AML-193 (cell line): ENCODE results near the gene LRPPRC.

Experiments used
- DNase-seq, 2 experiments: peaks; one replicate each; lab custom pipeline; 2025; lab: John Stamatoyannopoulos, UW

Gene LRPPRC

GRCh38 chr2:43854671-43855070 is 141.1 kb downstream of the LRPPRC start:
- no peak for DNase-seq

DNA sequence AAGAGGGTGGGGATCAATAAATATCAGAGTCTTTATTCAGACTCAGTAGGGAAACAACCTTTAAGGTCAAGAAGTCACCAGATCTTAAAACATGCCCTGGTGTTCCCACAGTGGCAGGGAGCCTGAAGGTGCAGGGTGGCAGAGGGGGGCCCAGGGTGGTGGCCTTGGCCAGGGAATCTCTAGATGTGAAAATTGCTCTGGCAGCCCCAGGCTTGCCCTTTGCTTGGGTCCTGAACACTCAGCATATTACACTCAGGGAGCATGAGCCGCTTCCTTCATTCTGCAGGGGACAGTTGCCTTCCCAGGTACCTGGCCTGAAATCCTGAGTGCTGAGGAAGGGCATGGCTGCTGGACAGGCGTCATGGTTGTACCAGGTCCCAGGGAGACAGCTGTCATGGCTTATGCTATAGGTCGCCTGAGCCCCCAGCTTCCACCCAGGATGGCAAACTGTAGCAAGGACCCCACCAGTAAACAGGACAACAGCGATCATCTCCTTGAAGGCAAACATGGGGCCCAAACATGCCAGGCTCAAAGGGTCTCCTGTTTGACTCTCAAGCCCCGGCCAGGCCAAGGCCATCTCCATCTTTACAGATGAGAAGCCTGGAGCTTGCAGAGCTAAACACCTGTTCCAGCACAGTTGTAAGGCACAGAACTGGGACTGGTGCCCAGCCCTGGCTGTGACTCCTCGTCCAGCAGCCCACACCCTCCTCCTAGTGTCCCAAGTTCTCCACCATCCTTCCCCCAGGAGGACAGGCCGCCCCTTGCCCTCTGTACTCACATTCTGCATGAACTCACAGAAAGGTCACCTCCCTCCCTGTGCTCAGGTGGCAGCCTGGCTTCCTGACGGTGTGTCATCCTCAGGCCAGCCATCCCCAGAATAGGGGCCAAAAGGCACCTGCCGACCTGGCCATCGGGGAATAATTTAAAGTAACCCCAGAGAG is 142.4 kb downstream of the LRPPRC start:
- no peak for DNase-seq

DNA sequence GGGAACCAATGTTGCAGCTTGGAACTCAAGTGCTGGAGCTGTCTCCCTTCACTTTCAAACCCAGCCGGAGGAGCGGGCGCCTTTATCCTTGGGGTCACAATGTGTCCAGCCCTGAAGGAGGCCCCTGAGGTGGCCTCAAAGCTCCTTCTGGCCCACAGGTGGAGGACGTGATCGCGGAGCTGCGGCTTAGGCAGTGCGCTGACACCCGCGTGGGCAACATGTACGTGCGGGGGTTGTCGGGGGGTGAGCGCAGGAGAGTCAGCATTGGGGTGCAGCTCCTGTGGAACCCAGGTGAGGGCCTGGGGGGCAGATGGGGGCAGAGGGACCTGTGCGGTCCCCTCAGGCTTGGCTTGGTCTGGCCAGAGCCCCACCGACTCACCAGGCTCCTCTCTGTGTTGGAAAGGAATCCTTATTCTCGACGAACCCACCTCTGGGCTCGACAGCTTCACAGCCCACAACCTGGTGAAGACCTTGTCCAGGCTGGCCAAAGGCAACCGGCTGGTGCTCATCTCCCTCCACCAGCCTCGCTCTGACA is 143.5 kb downstream of the LRPPRC start:
- DNase-seq, result no peak

DNA sequence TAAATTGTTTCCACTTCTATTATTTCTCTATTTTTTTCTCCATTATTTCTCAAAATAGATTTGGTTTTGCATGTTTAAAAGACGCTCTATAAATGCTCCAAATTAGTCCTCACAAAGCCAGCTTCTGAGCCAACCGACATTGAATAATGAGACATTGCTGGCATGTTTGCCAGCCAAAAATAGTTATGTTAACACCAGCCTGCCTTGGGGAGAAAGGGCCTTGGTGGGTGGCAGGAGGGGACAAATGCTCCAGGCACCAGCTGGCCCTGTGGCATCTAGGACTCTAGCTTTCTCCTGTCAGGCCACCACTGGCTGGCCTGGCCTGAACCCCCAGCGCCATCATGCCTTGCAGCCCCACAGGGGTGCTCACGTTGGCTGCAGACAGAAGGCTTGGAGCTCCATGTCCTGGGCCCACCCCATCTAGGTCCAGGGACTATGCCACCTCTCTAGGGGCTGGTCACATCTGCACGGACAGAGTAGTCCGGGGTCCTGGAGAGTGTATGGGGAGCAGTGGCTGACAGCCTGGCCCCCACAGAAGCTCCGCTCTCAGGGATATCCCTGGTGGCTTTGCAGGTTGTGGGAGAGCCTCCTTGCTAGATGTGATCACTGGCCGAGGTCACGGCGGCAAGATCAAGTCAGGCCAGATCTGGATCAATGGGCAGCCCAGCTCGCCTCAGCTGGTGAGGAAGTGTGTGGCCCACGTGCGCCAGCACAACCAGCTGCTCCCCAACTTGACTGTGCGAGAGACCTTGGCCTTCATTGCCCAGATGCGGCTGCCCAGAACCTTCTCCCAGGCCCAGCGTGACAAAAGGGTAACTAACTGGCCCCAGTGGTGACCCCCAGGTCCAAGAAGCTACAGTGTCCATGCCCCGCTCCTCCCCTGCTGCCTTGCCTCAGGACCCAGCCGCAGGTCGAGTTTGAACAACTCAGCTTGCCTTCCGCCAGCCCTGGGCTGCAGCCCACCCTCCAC is 144.5 kb downstream of the LRPPRC start:
- no peak for DNase-seq

DNA sequence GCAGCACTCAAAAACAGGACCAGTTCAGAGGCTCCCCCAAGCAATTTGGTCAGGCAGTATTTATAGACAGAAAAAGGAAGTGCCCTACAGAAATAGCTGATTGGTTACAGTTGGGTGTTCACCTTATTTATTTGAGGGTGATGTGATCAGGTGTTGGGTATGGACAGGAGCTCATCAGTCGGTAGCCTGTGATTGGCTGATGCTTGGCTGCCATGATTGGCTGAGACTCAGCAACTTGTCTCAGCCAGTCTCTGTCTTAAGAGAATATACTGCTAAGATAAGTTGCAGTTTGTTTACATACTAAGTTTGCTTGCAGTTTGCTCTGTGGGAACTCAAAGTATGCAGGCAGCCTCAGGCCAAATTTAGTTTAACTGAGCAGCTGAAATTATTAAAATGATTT is 147.6 kb downstream of the LRPPRC start:
- no peak for DNase-seq

GRCh38 chr2:43846140-43846793 is 149.5 kb downstream of the LRPPRC start:
- DNase-seq, result no peak

DNA sequence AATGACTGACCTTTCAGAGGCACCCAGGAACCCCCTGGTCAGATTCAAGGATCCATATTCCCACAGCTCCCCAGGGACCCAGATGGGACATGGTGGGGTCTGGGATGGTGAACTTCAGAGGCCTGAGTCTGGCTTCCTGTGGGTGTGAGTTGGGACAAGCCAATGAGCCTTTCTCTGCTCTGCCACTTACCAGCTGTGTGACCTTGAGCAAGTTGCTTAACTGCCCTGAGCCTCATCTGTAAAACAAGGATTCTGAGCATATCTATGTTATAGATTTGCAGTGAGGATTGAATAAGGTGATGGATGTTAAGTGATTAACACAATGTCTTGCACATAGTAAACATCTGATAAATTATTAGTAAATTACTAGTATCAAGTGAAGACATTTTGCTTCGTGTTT is 150.6 kb downstream of the LRPPRC start:
- DNase-seq, result no peak

DNA sequence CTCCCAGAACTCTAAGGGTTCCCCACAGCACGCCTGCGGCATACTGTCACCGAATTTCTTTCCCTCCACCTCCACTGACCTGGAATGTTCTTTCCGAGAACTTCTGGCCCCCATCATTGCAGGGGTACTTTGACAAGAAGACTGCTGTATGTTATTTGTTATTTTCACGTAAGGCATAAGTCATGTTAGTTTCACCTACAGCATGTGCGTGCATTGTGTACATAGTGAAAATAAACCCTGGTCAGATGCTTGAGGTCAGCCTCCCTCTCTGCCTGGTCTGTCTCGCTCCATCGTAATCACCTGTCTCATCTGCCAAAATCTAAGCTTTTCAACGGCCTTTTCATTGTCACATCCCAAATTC is 152.9 kb downstream of the LRPPRC start:
- no peak for DNase-seq

- no peak for DNase-seq
These were observed 153.6 kb downstream of the LRPPRC start for GRCh38 chr2:43841949-43842865.

DNA sequence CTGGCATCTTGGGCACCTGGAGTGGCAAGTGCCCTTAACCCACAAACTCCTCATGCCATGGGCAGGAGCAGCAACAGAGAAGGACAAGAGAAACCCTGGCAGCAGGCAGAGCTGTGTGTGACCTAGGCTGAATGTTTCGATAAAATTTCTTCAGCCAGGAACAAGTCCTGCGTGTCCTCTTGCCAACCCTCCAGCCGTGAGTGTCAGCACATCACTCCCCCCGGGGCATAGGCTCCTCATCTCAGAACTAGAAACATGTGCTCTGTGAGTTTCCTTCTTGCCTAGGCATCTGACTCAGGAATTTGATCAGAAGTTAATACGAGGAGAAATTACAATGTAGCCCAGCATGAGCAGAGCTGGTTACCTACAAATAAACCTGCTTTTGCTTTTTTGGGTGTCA is 154.8 kb downstream of the LRPPRC start:
- no peak for DNase-seq

DNA sequence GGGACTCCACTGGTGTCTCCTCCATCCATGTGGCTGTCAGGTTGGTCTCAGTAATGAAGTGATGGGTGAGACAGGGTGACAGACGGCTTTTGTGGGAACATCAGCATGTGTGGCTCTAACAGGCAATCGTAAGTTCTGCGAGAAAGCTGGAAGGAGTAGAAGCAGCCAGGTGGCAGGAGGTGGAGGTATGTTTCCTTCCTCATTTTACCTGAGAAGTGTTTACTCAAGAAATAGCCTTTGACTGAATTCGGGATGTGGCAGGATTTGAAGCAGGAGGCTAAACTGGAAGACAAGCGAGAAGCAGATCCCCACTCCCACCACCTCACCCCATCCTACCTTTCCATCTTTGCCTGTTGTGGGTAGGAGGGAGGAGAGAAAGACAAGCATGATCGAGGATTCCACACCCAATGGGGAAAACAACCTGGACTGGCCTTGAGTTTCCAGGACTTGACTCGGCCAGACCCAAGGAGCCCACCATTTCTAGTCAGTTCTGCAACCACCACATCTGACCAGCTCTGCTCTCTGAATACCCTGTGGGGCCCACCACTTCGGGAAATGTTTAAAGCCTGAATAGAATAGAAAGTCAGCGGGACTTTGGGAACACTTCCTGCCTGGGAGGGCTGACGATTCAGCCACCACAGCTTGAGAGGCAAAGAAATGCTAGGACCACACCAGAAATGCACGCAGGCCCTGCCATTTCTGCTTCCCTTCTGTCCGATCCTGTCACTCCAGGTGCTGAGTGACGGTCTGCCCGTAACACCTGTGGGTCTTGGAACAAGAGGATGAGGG is 155.8 kb downstream of the LRPPRC start:
- DNase-seq, result no peak

DNA sequence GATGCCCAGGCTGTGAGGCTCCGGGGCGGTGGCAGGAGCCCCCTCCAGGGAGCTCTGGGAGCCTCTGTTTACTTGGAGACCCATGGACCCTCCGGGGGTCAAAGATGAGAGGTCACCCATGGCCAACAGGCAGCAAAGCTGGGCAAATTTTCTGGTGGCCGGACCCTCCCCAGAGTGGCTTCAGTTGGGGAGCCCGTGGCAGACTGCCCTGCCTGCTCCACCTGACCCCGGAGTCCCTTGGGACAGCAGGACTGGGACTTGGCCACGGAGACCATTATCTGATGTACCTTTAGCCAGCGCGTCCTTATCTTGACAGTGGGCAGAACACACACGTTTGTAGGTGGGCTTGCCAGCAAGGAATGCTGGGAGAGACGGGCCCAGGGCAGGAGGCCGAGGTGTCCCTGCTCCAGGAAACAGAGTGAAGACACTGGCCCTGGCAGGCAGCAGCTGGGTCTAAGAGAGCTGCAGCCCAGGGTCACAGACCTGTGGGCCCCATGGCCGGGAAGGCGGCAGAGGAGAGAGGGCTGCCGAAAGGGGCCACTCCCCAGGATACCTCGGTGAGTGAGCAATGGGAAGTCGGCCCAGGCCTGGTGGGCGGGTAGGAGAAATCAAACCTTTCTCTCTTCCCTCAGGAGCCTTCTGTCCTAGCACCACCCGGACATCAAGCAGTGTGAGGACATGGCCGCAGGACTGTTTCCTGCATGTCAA is 157.1 kb downstream of the LRPPRC start, which contains the start of the genes ABCG5 and ABCG8:
ABCG5 (minus strand) TSS at position 280 of the 708 bp plus-strand sequence; CDS start at position 120, 160 bp downstream.
ABCG8 (plus strand) TSS at position 412 of the 708 bp plus-strand sequence; CDS start at position 495, 83 bp downstream.
- no peak for DNase-seq

DNA sequence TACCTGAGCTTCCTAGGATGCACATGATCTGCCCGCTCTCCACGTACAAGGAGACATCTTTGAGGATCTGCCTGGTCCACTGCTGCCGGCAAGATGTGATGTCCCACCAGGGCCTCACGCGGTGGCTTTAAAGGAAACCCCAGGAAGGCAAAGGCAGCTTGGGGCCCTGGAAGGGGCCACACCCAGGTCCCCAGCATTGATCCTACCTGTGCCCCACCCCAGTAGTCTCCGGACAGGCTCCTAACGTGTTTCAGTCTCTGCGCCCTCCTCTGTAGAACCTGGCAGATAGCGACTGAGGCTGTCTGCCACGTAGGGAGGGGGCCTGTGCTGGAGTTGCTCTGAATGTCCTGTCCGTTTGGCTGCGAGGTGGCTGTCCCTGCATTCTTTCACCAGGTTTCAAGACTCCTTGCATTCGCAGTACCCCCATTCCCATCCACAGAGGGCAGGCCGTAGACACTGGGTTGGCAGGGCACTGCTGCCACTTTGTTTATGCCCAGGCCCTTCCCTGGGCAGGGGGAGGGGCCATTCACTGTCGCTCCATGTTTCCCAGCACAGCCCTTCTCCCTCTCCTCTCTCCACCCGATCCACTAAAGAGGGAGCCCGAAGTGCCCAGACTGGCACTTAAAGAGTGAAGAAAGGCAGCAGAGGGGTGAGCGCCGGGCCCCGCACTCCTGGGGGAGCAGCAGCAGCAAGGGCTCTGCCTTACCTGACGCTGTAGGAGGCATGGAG is 157.8 kb downstream of the LRPPRC start:
- no peak for DNase-seq

DNA sequence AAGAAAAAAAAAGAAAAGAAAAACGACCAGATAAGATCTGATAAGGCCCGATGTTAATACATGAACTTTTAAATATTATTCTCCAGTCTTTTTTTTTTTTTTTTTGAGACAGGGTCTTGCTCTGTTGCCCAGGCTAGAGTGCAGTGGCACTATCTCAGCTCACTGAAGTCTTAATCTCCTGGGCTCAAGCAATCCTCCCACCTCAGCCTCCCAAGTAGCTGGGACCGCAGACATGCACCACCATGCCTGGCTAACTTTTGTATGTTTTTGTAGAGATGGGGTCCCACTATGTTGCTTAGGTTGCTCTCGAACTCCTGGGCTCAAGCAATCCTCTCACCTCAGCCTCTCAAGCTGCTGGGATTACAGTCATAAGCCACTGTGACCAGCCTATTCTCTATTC is 158.8 kb downstream of the LRPPRC start:
- no peak for DNase-seq
